H1 (cell line): Measurements from ENCODE around the gene HTR3D. TPM values are rescaled to one million over a fixed set of nuclear protein-coding genes. Genes with fewer than 3 reads are reported as not detected.

Experiments used
- CTCF ChIA-PET: fragments of 300-600 bp; sonication (Branson Sonifier 250); formaldehyde crosslinking; loops from one replicate; lab custom pipeline; 2021; ENCODE audit not compliant: partially characterized antibody; lab: Charles Lee
- POLR2A ChIA-PET: fragments of 300-600 bp; sonication (Branson Sonifier 250); formaldehyde crosslinking; loops from one replicate; lab custom pipeline; 2021; ENCODE audit warnings: inconsistent platforms; ENCODE audit not compliant: partially characterized antibody; lab: Charles Lee
- DNase-seq, 2 experiments: peaks; one replicate each; pipeline versions ENCODE4 v3.0.0 to v3.0.0-alpha.2; 2010 to 2022; ENCODE audit warnings: low spot score in 2 of 2, low read depth in 1 of 2, mixed read lengths in 1 of 2
- FAIRE-seq: peaks from 2 replicates; lab custom pipeline; 2011; peaks lifted over from hg19 to GRCh38; lab: Jason Lieb, UNC
- H2AFZ ChIP-seq: 2 replicates; pipeline ENCODE4 v1.8.1; 2012; ENCODE audit warnings: low read length, inconsistent platforms
- H2AK5ac ChIP-seq: 2 replicates; pipeline ENCODE4 v1.6.1; 2013; ENCODE audit warnings: low read depth, low read length
- H2BK120ac ChIP-seq: replicated peaks from 2 replicates; pipeline ENCODE3; 2013; ENCODE audit warnings: low read depth, low read length, inconsistent platforms
- H2BK12ac ChIP-seq: 2 replicates; pipeline ENCODE4 v1.6.1; 2013; ENCODE audit warnings: low read depth, low read length
- H2BK15ac ChIP-seq: 2 replicates; pipeline ENCODE4 v1.6.1; 2013; ENCODE audit warnings: low read length
- H2BK20ac ChIP-seq: 2 replicates; pipeline ENCODE4 v1.6.1; 2013; ENCODE audit warnings: low read length
- H2BK5ac ChIP-seq: 2 replicates; pipeline ENCODE4 v1.6.1; 2013; ENCODE audit warnings: low read depth, low read length
- H3K14ac ChIP-seq: 2 replicates; pipeline ENCODE4 v1.6.1; 2013; ENCODE audit warnings: inconsistent platforms; ENCODE audit not compliant: insufficient read length
- H3K18ac ChIP-seq: 2 replicates; pipeline ENCODE4 v1.6.1; 2013; ENCODE audit warnings: low read length; ENCODE audit errors: extremely low read depth
- H3K23ac ChIP-seq: 2 replicates; pipeline ENCODE4 v1.6.1; 2013; ENCODE audit warnings: inconsistent platforms; ENCODE audit not compliant: insufficient read length
- H3K23me2 ChIP-seq: 2 replicates; pipeline ENCODE4 v1.6.1; 2013; ENCODE audit warnings: low read depth, low read length
- H3K27ac ChIP-seq: 2 replicates; pipeline ENCODE4 v1.6.1; 2011; ENCODE audit warnings: low read depth, low read length, inconsistent platforms
- H3K27me3 ChIP-seq, 4 experiments: replicated peaks in 1 of 4; 1 replicate in 1 of 4; 2 replicates in 3 of 4; pipeline versions ENCODE4 v1.6.1 to v1.8.1; 2011 to 2013; ENCODE audit warnings: low read length in 3 of 4, mild to moderate bottlenecking in 3 of 4, inconsistent platforms in 2 of 4, mixed read lengths in 2 of 4, moderate library complexity in 1 of 4; ENCODE audit not compliant: control insufficient read depth in 3 of 4, insufficient read depth in 3 of 4; ENCODE audit errors: extremely low read depth in 1 of 4
- H3K36me3 ChIP-seq, 4 experiments: 2 replicates each; pipeline versions ENCODE4 v1.6.1 to v1.8.1; 2011 to 2013; ENCODE audit warnings: mild to moderate bottlenecking in 4 of 4, low read length in 3 of 4, moderate library complexity in 2 of 4, control low read depth in 1 of 4, inconsistent platforms in 1 of 4; ENCODE audit not compliant: insufficient read depth in 4 of 4, control insufficient read depth in 2 of 4
- H3K4ac ChIP-seq: replicated peaks from 2 replicates; pipeline ENCODE3; 2013; ENCODE audit warnings: low read length, low read depth, mixed read lengths, inconsistent platforms; ENCODE audit not compliant: insufficient read length
- H3K4me1 ChIP-seq, 4 experiments: replicated peaks in 1 of 4; 1 replicate in 1 of 4; 2 replicates in 3 of 4; pipeline versions ENCODE4 v1.6.1 to v1.8.1; 2011 to 2013; ENCODE audit warnings: low read length in 3 of 4, inconsistent platforms in 2 of 4, mixed read lengths in 1 of 4; ENCODE audit not compliant: insufficient read depth in 4 of 4, control insufficient read depth in 3 of 4
- H3K4me2 ChIP-seq, 2 experiments: 2 replicates each; pipeline versions ENCODE4 v1.6.1 to v1.8.1; 2011 to 2013; ENCODE audit warnings: low read depth in 2 of 2, low read length in 2 of 2, control low read depth in 1 of 2, inconsistent platforms in 1 of 2, mild to moderate bottlenecking in 1 of 2; ENCODE audit not compliant: insufficient read depth in 1 of 2
- H3K4me3 ChIP-seq, 4 experiments: fragments of 200-600, 300-600 bp in 1 of 4; sonication (generic), shearing (Covaris generic), sonication (Bioruptor Twin) in 1 of 4; 2 replicates each; pipeline versions ENCODE4 v1.5.1 to v1.8.1; 2011 to 2016; ENCODE audit warnings: low read length in 4 of 4, low read depth in 3 of 4, control low read depth in 2 of 4, inconsistent platforms in 2 of 4, mild to moderate bottlenecking in 2 of 4, mixed read lengths in 1 of 4, moderate library complexity in 1 of 4; ENCODE audit not compliant: insufficient read depth in 2 of 4; ENCODE audit errors: extremely low read depth in 1 of 4
- H3K56ac ChIP-seq: replicated peaks from 2 replicates; pipeline ENCODE3; 2013; ENCODE audit warnings: low read depth, mild to moderate bottlenecking, mixed read lengths, low read length, inconsistent platforms; ENCODE audit not compliant: insufficient read length
- H3K79me1 ChIP-seq: 2 replicates; pipeline ENCODE4 v1.6.1; 2013; ENCODE audit warnings: low read depth, low read length, control low read depth
- H3K79me2 ChIP-seq, 2 experiments: 2 replicates each; pipeline versions ENCODE4 v1.6.1 to v1.8.1; 2012 to 2013; ENCODE audit warnings: low read length in 2 of 2, mild to moderate bottlenecking in 2 of 2, inconsistent platforms in 1 of 2; ENCODE audit not compliant: insufficient read depth in 2 of 2, control insufficient read depth in 1 of 2
- H3K9ac ChIP-seq, 4 experiments: replicated peaks in 1 of 4; 1 replicate in 1 of 4; 2 replicates in 3 of 4; pipeline versions ENCODE4 v1.6.1 to v1.8.1; 2011 to 2013; ENCODE audit warnings: low read depth in 3 of 4, low read length in 3 of 4, control low read depth in 2 of 4, mild to moderate bottlenecking in 2 of 4, moderate library complexity in 2 of 4, inconsistent platforms in 1 of 4; ENCODE audit errors: extremely low read depth in 1 of 4
- H3K9me3 ChIP-seq, 2 experiments: 2 replicates each; pipeline versions ENCODE4 v1.6.1 to v1.8.1; 2012 to 2013; ENCODE audit warnings: mild to moderate bottlenecking in 2 of 2, moderate library complexity in 2 of 2, control low read depth in 1 of 2, inconsistent platforms in 1 of 2, low read depth in 1 of 2, low read length in 1 of 2, mixed read lengths in 1 of 2; ENCODE audit not compliant: insufficient read depth in 2 of 2
- H4K20me1 ChIP-seq, 2 experiments: replicated peaks in 1 of 2; 2 replicates each; pipeline versions ENCODE3 to v1.8.1; 2011 to 2013; ENCODE audit warnings: inconsistent platforms in 2 of 2, low read length in 2 of 2, mild to moderate bottlenecking in 1 of 2; ENCODE audit not compliant: insufficient read depth in 2 of 2, control insufficient read depth in 1 of 2
- H4K5ac ChIP-seq: 2 replicates; pipeline ENCODE4 v1.6.1; 2013; ENCODE audit warnings: low read length, low read depth, mixed read lengths, inconsistent platforms; ENCODE audit not compliant: insufficient read length
- H4K8ac ChIP-seq: 2 replicates; pipeline ENCODE4 v1.8.0; 2013; ENCODE audit warnings: mild to moderate bottlenecking, moderate library complexity, low read length, inconsistent platforms; ENCODE audit not compliant: insufficient read depth; ENCODE audit errors: extremely low read depth
- H4K91ac ChIP-seq: replicated peaks from 2 replicates; pipeline ENCODE3; 2013; ENCODE audit warnings: low read length, mixed read lengths, inconsistent platforms; ENCODE audit not compliant: insufficient read length
- ASH2L ChIP-seq: fragments of 200-600, 300-600 bp; sonication (generic); IDR thresholded peaks from one replicate; pipeline ENCODE4 v1.7.1; 2017; ENCODE audit warnings: low read length
- EZH2 ChIP-seq: fragments of 200-600 bp; sonication (generic); IDR thresholded peaks from 2 replicates; pipeline ENCODE4 v1.7.1; 2012; ENCODE audit warnings: low read depth, mild to moderate bottlenecking, moderate library complexity, low read length, inconsistent platforms; ENCODE audit not compliant: severe bottlenecking
- RNF2 ChIP-seq: fragments of 200-900, 300-1000 bp; sonication (generic); IDR thresholded peaks from 2 replicates; pipeline ENCODE4 v1.7.1; 2016; ENCODE audit warnings: borderline replicate concordance, low read depth, mild to moderate bottlenecking, antibody characterized with exemption, low read length; ENCODE audit not compliant: poor library complexity, severe bottlenecking; ENCODE audit errors: missing control alignments
- YY1 ChIP-seq: IDR thresholded peaks from 2 replicates; pipeline ENCODE4 v1.6.1; 2011; ENCODE audit warnings: low read depth, mild to moderate bottlenecking, low read length
- ZNF274 ChIP-seq: IDR thresholded peaks from 2 replicates; pipeline ENCODE4 v1.7.0; 2012; ENCODE audit warnings: low read length, borderline replicate concordance; ENCODE audit errors: extremely low read depth
- WGBS, 2 experiments: shearing (Covaris generic) in 1 of 2; methylation state at CpG; one replicate each; pipeline versions ENCODE4 v1.1.6 to v1.1.7; 2013 to 2015; ENCODE audit warnings: low lambda C conversion rate in 2 of 2, mixed read lengths in 2 of 2, inconsistent platforms in 1 of 2, low coverage in 1 of 2, missing lambda C conversion rate in 1 of 2; ENCODE audit not compliant: insufficient replicate concordance in 2 of 2, insufficient coverage in 1 of 2, insufficient read length in 1 of 2; ENCODE audit errors: extremely low coverage in 1 of 2, missing lambda C conversion rate in 1 of 2; 5-methylcytosine and 5-hydroxymethylcytosine counted together
- polyA plus RNA-seq, 7 experiments: library from polyadenylated mRNA; depleted of rRNA in 3 of 7; stranded (reverse) in 5 of 7; unstranded in 2 of 7; fragments of >200 nt in 5 of 7; fragments of 200-250 nt in 2 of 7; gene quantifications; 1 replicate in 5 of 7; 2 replicates in 1 of 7; 4 replicates in 1 of 7; pipeline versions ENCODE4 v1.2.1 to v1.2.3, GENCODE V29; 2011 to 2013; ENCODE audit warnings: missing spikeins in 2 of 7, mixed read lengths in 2 of 7
- total RNA-seq: library from RNA; stranded (reverse); fragmentation: NEBNext Ultra II Directional; extraction: Animal tissue kit (Norgen Biotek cat#: 25700); gene quantifications from 2 replicates; pipeline ENCODE4 v1.2.1, GENCODE V29; 2021

Gene HTR3D
- total and polyA plus RNA-seq, 2 of the 8 experiments (the other 6 are each of a cell fraction or from before 2014, with no cell fraction given) = not detected

DNA sequence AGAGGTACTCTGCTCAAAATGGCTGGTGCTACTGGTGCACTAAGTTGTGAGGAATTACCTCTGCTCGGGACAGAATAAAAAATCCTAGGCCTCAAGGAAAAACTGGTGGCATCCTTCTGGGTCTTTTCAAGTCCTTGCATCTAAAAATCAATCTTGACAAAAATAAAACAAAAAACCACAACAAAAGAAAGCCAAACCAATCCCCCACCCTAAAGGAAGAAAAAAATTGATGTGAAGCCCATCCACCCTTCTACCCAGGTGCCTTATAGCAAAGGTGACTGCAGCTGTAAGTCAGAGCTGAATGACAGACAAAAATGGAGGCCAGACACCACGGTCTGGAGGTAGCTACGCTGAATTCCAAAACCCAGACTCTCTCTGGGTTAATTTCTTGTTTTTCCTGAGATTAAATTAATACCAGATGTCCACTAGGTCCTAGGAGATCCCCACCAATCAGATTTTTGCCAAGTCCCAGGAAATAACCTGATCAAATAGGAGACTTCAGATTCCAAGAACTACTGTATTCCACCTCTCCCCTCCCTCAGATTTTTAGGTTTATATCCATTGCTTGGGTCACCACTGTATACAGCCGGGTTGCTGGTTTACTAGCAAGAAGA lies 47.3 kb upstream of the HTR3D start:
- Histone ChIP-seq H3K23ac (no peak overlapping the region), H4K20me1 (peaks cover 0 to 1% of the 10 kb centered on the region in 2 experiments), H3K79me1 (no peaks in the 10 kb centered on the region; the same call in 1 of the 2 replicates), H4K8ac (no peak overlapping the region), H2AK5ac (no peak overlapping the region; the same call in 1 of the 2 replicates), H2BK5ac (no peak overlapping the region), H3K36me3 (peaks cover 3 to 23% (median 12%) of the 10 kb centered on the region in 4 experiments; a peak in 6 of 8 replicates), H3K4me2 (peak overlapping the region; percentile 7 to 15; a peak in 1 of 4 replicates), H3K14ac (no peak overlapping the region), H4K5ac (no peak overlapping the region), H3K18ac (no peak overlapping the region), H3K27me3 (no peaks in the 10 kb centered on the region), H2BK20ac (no peak overlapping the region), H3K9ac (no peak overlapping the region), H4K91ac (no peak overlapping the region), H3K79me2 (no peaks in the 10 kb centered on the region), H2AFZ (no peak overlapping the region), H3K9me3 (no peaks in the 10 kb centered on the region), H3K56ac (no peak overlapping the region), H3K4me3 (no peak overlapping the region), H2BK120ac (no peak overlapping the region), H2BK15ac (no peak overlapping the region), H3K23me2 (peaks cover 2% of the 10 kb centered on the region; the same call in 1 of the 2 replicates), H3K4ac (no peak overlapping the region), H3K4me1 (peaks cover 2 to 11% (median 7%) of the 10 kb centered on the region in 4 experiments; a peak in 6 of 7 replicates), H2BK12ac (no peak overlapping the region), H3K27ac (no peak overlapping the region)
- DNase-seq = no peak
- FAIRE-seq = no peak
- WGBS, 2 experiments = 90% methylated on average over 4 of the region's 4 CpGs; no CpG with 5 or more reads in 1 of the 2 experiments
- ChIA-PET POLR2A (no interaction called here), CTCF (interaction anchor here (0.5 kb wide), 1 partner anchor 134 kb away, joined by 3 read pairs; no protein-coding TSS in a partner anchor)
- TF ChIP-seq ZNF274 (no peak), EZH2 (no peak), RNF2 (no peak), YY1 (0 out of 2 replicates have a peak, but pooled peaks have one; percentile 27), ASH2L (no peak)
